HepG2 (cell line): ENCODE measurements around the gene DHRS13. TPM values are rescaled to one million over a fixed set of nuclear protein-coding genes. Genes with fewer than 3 reads are reported as not detected.

Experiments used
- CREBL2 ChIP-seq: sonication (generic); formaldehyde crosslinking; IDR thresholded peaks from 2 replicates; pipeline ENCODE4 v1.8.1; 2023; ENCODE audit warnings: missing genetic modification reagents, mild to moderate bottlenecking, borderline replicate concordance
- EHMT2 ChIP-seq: fragments of 200-600 bp; sonication (generic); IDR thresholded peaks from 2 replicates; pipeline ENCODE4 v1.7.0; 2017; ENCODE audit warnings: antibody characterized with exemption, low read depth, low read length, borderline replicate concordance
- SP4 ChIP-seq: sonication (generic); formaldehyde crosslinking; IDR thresholded peaks from 2 replicates; pipeline ENCODE4 v1.8.1; 2023; ENCODE audit warnings: mild to moderate bottlenecking, missing genetic modification reagents
- TARDBP ChIP-seq: sonication (generic); formaldehyde crosslinking; IDR thresholded peaks from 2 replicates; pipeline ENCODE4 v1.8.0; 2022; ENCODE audit warnings: mild to moderate bottlenecking, missing genetic modification reagents
- TSC22D2 ChIP-seq: sonication (generic); formaldehyde crosslinking; IDR thresholded peaks from 2 replicates; pipeline ENCODE4 v1.5.1; 2020; ENCODE audit warnings: missing genetic modification reagents, mild to moderate bottlenecking, borderline replicate concordance
- polyA plus RNA-seq, 8 experiments: library from polyadenylated mRNA; depleted of rRNA in 3 of 8; stranded (reverse) in 7 of 8; unstranded in 1 of 8; fragments of >200 nt; fragmentation: Illumina TruSeq in 4 of 8; extraction: Trizol in 4 of 8; gene quantifications; 2 replicates each; pipeline versions ENCODE4 v1.2.1 to v1.2.3, GENCODE V29; 2011 to 2016; ENCODE audit warnings: low read depth in 4 of 8, missing spikeins in 1 of 8, mixed read lengths in 1 of 8; ENCODE audit not compliant: insufficient read depth in 1 of 8
- total RNA-seq, 5 experiments: library from RNA; depleted of rRNA; stranded (reverse); fragments of >200 nt; fragmentation: Illumina TruSeq; extraction: Trizol; gene quantifications; 2 replicates each; pipeline ENCODE4 v1.2.3, GENCODE V29; 2016; ENCODE audit warnings: low read depth in 1 of 5
- TF ChIP-seq, protein P1 (sequence below): sonication (generic); formaldehyde crosslinking; IDR thresholded peaks from 2 replicates; pipeline ENCODE4 v1.5.0; 2020; ENCODE audit warnings: mild to moderate bottlenecking, missing genetic modification reagents, borderline replicate concordance
- TF ChIP-seq, protein P2 (sequence below), 2 experiments: IDR thresholded peaks; 2 replicates each; pipeline ENCODE4 v1.6.1; 2011 to 2012; ENCODE audit warnings: low read length in 2 of 2, borderline replicate concordance in 1 of 2, low read depth in 1 of 2, mild to moderate bottlenecking in 1 of 2, moderate library complexity in 1 of 2

The DHRS13 gene
- total and polyA plus RNA-seq, 2 of the 13 experiments (the other 11 are each of a cell fraction or from before 2014, with no cell fraction given), result 11.8 to 12.6 TPM

DNA sequence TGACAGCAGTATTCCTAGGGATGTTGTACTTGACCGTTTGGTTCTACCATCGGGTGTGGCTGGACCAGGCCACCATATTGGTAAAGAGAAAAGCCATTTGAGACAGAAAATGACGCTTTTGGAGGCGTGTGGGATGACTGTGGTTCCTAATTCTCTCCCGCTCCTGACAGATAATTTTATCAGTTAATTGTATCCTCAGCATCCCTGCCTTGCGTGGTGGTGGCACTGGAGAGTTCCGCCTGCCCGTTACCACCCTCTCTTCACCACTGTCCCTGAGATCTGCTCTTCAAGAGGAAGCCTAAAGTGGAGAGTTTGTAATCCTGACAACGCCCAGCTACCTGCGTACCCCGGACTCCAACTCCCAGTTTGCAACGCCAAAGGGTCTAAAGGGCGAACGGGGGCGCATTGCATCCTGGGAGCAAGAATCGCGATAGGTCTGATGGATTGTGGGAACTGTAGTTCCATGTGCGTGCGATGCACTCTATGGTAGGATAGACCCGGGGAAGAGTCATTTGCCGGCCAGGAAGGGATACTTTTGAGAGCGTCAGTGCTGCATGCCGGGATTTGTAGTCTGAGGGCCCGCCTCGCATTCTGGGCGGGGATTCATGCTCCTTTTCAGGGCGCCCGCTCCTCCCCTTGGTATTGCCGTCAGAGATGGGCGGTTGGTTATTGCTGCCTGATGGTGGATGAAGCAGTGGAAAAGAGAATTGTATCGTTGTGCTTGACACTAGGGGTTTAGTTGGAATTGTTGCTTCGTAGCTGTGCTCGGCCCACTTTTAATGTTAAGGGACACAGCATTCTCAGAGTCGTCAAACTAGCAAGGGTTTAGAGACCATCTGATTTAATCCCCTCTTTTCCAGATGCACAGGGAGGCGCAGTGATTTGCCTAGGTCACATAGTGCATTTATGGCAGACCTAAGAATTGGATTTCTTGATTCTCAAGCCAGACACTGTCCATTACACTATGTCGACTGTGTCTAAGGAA lies 49.4 kb upstream of the DHRS13 start (continued):
- TF ChIP-seq, protein P1, sequence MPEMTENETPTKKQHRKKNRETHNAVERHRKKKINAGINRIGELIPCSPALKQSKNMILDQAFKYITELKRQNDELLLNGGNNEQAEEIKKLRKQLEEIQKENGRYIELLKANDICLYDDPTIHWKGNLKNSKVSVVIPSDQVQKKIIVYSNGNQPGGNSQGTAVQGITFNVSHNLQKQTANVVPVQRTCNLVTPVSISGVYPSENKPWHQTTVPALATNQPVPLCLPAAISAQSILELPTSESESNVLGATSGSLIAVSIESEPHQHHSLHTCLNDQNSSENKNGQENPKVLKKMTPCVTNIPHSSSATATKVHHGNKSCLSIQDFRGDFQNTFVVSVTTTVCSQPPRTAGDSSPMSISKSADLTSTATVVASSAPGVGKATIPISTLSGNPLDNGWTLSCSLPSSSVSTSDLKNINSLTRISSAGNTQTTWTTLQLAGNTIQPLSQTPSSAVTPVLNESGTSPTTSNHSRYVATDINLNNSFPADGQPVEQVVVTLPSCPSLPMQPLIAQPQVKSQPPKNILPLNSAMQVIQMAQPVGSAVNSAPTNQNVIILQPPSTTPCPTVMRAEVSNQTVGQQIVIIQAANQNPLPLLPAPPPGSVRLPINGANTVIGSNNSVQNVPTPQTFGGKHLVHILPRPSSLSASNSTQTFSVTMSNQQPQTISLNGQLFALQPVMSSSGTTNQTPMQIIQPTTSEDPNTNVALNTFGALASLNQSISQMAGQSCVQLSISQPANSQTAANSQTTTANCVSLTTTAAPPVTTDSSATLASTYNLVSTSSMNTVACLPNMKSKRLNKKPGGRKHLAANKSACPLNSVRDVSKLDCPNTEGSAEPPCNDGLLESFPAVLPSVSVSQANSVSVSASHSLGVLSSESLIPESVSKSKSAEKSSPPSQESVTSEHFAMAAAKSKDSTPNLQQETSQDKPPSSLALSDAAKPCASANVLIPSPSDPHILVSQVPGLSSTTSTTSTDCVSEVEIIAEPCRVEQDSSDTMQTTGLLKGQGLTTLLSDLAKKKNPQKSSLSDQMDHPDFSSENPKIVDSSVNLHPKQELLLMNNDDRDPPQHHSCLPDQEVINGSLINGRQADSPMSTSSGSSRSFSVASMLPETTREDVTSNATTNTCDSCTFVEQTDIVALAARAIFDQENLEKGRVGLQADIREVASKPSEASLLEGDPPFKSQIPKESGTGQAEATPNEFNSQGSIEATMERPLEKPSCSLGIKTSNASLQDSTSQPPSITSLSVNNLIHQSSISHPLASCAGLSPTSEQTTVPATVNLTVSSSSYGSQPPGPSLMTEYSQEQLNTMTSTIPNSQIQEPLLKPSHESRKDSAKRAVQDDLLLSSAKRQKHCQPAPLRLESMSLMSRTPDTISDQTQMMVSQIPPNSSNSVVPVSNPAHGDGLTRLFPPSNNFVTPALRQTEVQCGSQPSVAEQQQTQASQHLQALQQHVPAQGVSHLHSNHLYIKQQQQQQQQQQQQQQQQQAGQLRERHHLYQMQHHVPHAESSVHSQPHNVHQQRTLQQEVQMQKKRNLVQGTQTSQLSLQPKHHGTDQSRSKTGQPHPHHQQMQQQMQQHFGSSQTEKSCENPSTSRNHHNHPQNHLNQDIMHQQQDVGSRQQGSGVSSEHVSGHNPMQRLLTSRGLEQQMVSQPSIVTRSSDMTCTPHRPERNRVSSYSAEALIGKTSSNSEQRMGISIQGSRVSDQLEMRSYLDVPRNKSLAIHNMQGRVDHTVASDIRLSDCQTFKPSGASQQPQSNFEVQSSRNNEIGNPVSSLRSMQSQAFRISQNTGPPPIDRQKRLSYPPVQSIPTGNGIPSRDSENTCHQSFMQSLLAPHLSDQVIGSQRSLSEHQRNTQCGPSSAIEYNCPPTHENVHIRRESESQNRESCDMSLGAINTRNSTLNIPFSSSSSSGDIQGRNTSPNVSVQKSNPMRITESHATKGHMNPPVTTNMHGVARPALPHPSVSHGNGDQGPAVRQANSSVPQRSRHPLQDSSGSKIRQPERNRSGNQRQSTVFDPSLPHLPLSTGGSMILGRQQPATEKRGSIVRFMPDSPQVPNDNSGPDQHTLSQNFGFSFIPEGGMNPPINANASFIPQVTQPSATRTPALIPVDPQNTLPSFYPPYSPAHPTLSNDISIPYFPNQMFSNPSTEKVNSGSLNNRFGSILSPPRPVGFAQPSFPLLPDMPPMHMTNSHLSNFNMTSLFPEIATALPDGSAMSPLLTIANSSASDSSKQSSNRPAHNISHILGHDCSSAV (CRISPR knock-in tag), result no peak
- peak; percentile 99 for TF ChIP-seq EHMT2
- peak; percentile 44; the same call in 1 of the 2 replicates for TF ChIP-seq CREBL2 (CRISPR knock-in tag)
- TF ChIP-seq, protein P2, sequence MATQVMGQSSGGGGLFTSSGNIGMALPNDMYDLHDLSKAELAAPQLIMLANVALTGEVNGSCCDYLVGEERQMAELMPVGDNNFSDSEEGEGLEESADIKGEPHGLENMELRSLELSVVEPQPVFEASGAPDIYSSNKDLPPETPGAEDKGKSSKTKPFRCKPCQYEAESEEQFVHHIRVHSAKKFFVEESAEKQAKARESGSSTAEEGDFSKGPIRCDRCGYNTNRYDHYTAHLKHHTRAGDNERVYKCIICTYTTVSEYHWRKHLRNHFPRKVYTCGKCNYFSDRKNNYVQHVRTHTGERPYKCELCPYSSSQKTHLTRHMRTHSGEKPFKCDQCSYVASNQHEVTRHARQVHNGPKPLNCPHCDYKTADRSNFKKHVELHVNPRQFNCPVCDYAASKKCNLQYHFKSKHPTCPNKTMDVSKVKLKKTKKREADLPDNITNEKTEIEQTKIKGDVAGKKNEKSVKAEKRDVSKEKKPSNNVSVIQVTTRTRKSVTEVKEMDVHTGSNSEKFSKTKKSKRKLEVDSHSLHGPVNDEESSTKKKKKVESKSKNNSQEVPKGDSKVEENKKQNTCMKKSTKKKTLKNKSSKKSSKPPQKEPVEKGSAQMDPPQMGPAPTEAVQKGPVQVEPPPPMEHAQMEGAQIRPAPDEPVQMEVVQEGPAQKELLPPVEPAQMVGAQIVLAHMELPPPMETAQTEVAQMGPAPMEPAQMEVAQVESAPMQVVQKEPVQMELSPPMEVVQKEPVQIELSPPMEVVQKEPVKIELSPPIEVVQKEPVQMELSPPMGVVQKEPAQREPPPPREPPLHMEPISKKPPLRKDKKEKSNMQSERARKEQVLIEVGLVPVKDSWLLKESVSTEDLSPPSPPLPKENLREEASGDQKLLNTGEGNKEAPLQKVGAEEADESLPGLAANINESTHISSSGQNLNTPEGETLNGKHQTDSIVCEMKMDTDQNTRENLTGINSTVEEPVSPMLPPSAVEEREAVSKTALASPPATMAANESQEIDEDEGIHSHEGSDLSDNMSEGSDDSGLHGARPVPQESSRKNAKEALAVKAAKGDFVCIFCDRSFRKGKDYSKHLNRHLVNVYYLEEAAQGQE (IDR thresholded peaks at IDR 0.05; ENCODE audit: borderline replicate concordance in 1 of 2, low read depth in 1 of 2, low read length in 2 of 2), result 0 out of 4 replicates have a peak, but pooled peaks of 1 of the 2 experiments have one; percentile 8
- no peak for TF ChIP-seq TSC22D2 (CRISPR knock-in tag)
- TF ChIP-seq TARDBP, result peak; percentile 85
- peak; percentile 81; the same call in 1 of the 2 replicates for TF ChIP-seq SP4 (CRISPR knock-in tag)
